Measurements from ENCODE around the gene EEF1A2.

GRCh38 chr20:63496596-63497120, 2.2 kb downstream of the EEF1A2 start:
- TF ChIP-seq EZH2 (IDR thresholded peaks at IDR 0.05; ENCODE audit: borderline replicate concordance, low read depth, low read length, severe bottlenecking) = no peak
- no peak for TF ChIP-seq CTCF (IDR thresholded peaks at IDR 0.05; ENCODE audit: extremely low read depth in 1 of 2, insufficient read depth in 1 of 2, low read depth in 1 of 2, low read length in 2 of 2)
- no peak for TF ChIP-seq POLR2A (IDR thresholded peaks at IDR 0.05; ENCODE audit: low read depth, low read length)
- TF ChIP-seq MAX (IDR thresholded peaks at IDR 0.05; ENCODE audit: insufficient read depth, insufficient read length) = no peak
- TF ChIP-seq FOS (IDR thresholded peaks at IDR 0.05; ENCODE audit: borderline replicate concordance, insufficient read depth, low read length) = no peak
- TF ChIP-seq POLR2AphosphoS5 (IDR thresholded peaks at IDR 0.05; ENCODE audit: insufficient read depth, low read depth, low read length) = no peak

Measured in endothelial cell of umbilical vein (primary cell).